K562 (cell line): ENCODE measurements around the gene CEBPB. TPM values are rescaled to one million over a fixed set of nuclear protein-coding genes. Genes with fewer than 3 reads are reported as not detected.

Source experiments
- CBFA2T2 ChIP-seq: fragments of 450-650 bp; conservative IDR thresholded peaks from 2 replicates; pipeline ENCODE4 v1.6.1; 2017; ENCODE audit warnings: mild to moderate bottlenecking
- CBFA2T3 ChIP-seq: fragments of 450-650 bp; IDR thresholded peaks from 2 replicates; pipeline ENCODE4 v1.6.1; 2017
- CCAR2 ChIP-seq: fragments of 200-400 bp; formaldehyde crosslinking; IDR thresholded peaks from 2 replicates; pipeline ENCODE4 v1.6.1; 2017; ENCODE audit warnings: mild to moderate bottlenecking, low read depth, low read length
- CREB5 ChIP-seq: fragments of 250-450 bp; sonication (Bioruptor Pico); IDR thresholded peaks from 2 replicates; pipeline ENCODE4 v1.5.0; 2020; ENCODE audit warnings: mild to moderate bottlenecking
- ELK1 ChIP-seq: sonication (generic); formaldehyde crosslinking; IDR thresholded peaks from 2 replicates; pipeline ENCODE4 v1.8.1; 2022; ENCODE audit warnings: missing genetic modification reagents
- KDM1A ChIP-seq, 2 experiments: fragments of 450-650 bp; IDR thresholded peaks; 2 replicates each; pipeline ENCODE4 v1.6.1; 2016; ENCODE audit warnings: mild to moderate bottlenecking in 2 of 2
- MAFK ChIP-seq: IDR thresholded peaks from 2 replicates; pipeline ENCODE4 v1.6.1; 2011; ENCODE audit warnings: low read length, improper control_type of control experiment
- MYBL2 ChIP-seq, 2 experiments: fragments of 450-650 bp in 1 of 2; sonication (generic) in 1 of 2; formaldehyde crosslinking in 1 of 2; IDR thresholded peaks; 2 replicates each; pipeline versions ENCODE4 v1.6.1 to v1.8.1; 2017 to 2022; ENCODE audit warnings: borderline replicate concordance in 1 of 2, inconsistent platforms in 1 of 2, low read depth in 1 of 2, mild to moderate bottlenecking in 1 of 2, missing genetic modification reagents in 1 of 2, moderate library complexity in 1 of 2
- NBN ChIP-seq: fragments of 450-650 bp; IDR thresholded peaks from 2 replicates; pipeline ENCODE4 v1.6.1; 2016; ENCODE audit warnings: low read depth, mild to moderate bottlenecking
- NCOR1 ChIP-seq: fragments of 450-650 bp; IDR thresholded peaks from 2 replicates; pipeline ENCODE4 v1.6.1; 2016; ENCODE audit warnings: mild to moderate bottlenecking, moderate library complexity
- NUFIP1 ChIP-seq: fragments of 450-650 bp; IDR thresholded peaks from 2 replicates; pipeline ENCODE4 v1.6.1; 2018; ENCODE audit not compliant: partially characterized antibody
- RFX1 ChIP-seq: fragments of 450-650 bp; IDR thresholded peaks from 2 replicates; pipeline ENCODE4 v1.6.1; 2016; ENCODE audit warnings: mild to moderate bottlenecking, moderate library complexity
- SMAD1 ChIP-seq: fragments of 150-350 bp; IDR thresholded peaks from 2 replicates; pipeline ENCODE4 v1.6.1; 2014; ENCODE audit warnings: low read length, low read depth; ENCODE audit not compliant: partially characterized antibody
- TAL1 ChIP-seq: fragments of 450-650 bp; IDR thresholded peaks from 2 replicates; pipeline ENCODE4 v1.6.1; 2016; ENCODE audit warnings: mild to moderate bottlenecking
- TFAM ChIP-seq: fragments of 250-450 bp; sonication (Bioruptor Pico); conservative IDR thresholded peaks from 2 replicates; pipeline ENCODE4 v1.5.0; 2021; ENCODE audit warnings: mild to moderate bottlenecking, moderate library complexity
- YBX1 ChIP-seq: fragments of 450-650 bp; IDR thresholded peaks from 2 replicates; pipeline ENCODE4 v1.7.1; 2016; ENCODE audit warnings: mild to moderate bottlenecking
- ZNF121 ChIP-seq: sonication (generic); formaldehyde crosslinking; conservative IDR thresholded peaks from 2 replicates; pipeline ENCODE4 v1.8.0; 2022; ENCODE audit warnings: missing genetic modification reagents
- ZNF436 ChIP-seq: fragments of 250-450, 450-650 bp; sonication (Bioruptor Pico); formaldehyde crosslinking; IDR thresholded peaks from 2 replicates; pipeline ENCODE4 v1.7.0; 2020; ENCODE audit warnings: mild to moderate bottlenecking
- ZNF592 ChIP-seq: fragments of 450-650 bp; IDR thresholded peaks from 2 replicates; pipeline ENCODE4 v1.6.1; 2017; ENCODE audit warnings: antibody characterized with exemption, mild to moderate bottlenecking
- ZNF77 ChIP-seq: fragments of 250-450 bp; sonication (Bioruptor Pico); IDR thresholded peaks from 2 replicates; pipeline ENCODE4 v1.5.0; 2020
- ZNF778 ChIP-seq: fragments of 450-650 bp; formaldehyde crosslinking; IDR thresholded peaks from 2 replicates; pipeline ENCODE4 v1.4.0; 2020; ENCODE audit warnings: mild to moderate bottlenecking, moderate library complexity
- ZNF830 ChIP-seq: fragments of 250-450 bp; sonication (Bioruptor Pico); IDR thresholded peaks from 2 replicates; pipeline ENCODE4 v1.5.0; 2021; ENCODE audit warnings: mild to moderate bottlenecking
- polyA plus RNA-seq, 8 experiments: library from polyadenylated mRNA; depleted of rRNA in 4 of 8; stranded (reverse) in 5 of 8; unstranded in 3 of 8; fragments of >200 nt; fragmentation: Nextera tagmentation in 2 of 8; fragmentation: Illumina TruSeq in 1 of 8; extraction: Ambion mirVana in 2 of 8; extraction: Trizol in 1 of 8; gene quantifications; 2 replicates each; pipeline versions ENCODE4 v1.2.1 to v1.2.3, GENCODE V29; 2011 to 2014; ENCODE audit warnings: inconsistent platforms in 1 of 8, missing spikeins in 1 of 8
- total RNA-seq, 7 experiments: library from RNA; depleted of rRNA in 6 of 7; stranded (reverse); fragments of >200 nt in 6 of 7; fragmentation: Illumina TruSeq in 2 of 7; extraction: Trizol in 2 of 7; gene quantifications; 2 replicates each; pipeline versions ENCODE4 v1.2.1 to v1.2.3, GENCODE V29; 2011 to 2021; ENCODE audit warnings: low replicate concordance in 1 of 7

The CEBPB gene
- total and polyA plus RNA-seq, 9 of the 15 experiments (the other 6 are each of a cell fraction or from before 2014, with no cell fraction given) = 1.2 to 72.6 (median 7.8) TPM

GRCh38 chr20:50151034-50151743, 39.4 kb upstream of the CEBPB start (continued):
- TF ChIP-seq ZNF592 = no peak
- no peak for TF ChIP-seq YBX1
- TF ChIP-seq NCOR1 = peak; percentile 78
- no peak for TF ChIP-seq CCAR2
- no peak for TF ChIP-seq TFAM (CRISPR knock-in tag)
- TF ChIP-seq CREB5 (CRISPR knock-in tag) = no peak
- no peak for TF ChIP-seq MAFK
- peak; percentile 64 for TF ChIP-seq CBFA2T2
- TF ChIP-seq ZNF436 (CRISPR knock-in tag) = no peak
- no peak for TF ChIP-seq NBN
- no peak for TF ChIP-seq ZNF77
- TF ChIP-seq ZNF778 (CRISPR knock-in tag) = no peak
- TF ChIP-seq TAL1 = peak; percentile 50; the same call in 1 of the 2 replicates
- TF ChIP-seq ELK1 (CRISPR knock-in tag) = no peak
- TF ChIP-seq KDM1A (IDR thresholded peaks at IDR 0.05) = peak; percentile 96 to 97
- TF ChIP-seq MYBL2 (IDR thresholded peaks at IDR 0.05; ENCODE audit: low read depth) = no peak
- TF ChIP-seq MYBL2 (CRISPR knock-in tag; IDR thresholded peaks at IDR 0.05; ENCODE audit: borderline replicate concordance) = no peak
- TF ChIP-seq SMAD1 = no peak
- TF ChIP-seq RFX1 = no peak
- TF ChIP-seq ZNF121 = no peak
- TF ChIP-seq CBFA2T3 = peak; percentile 86
- TF ChIP-seq NUFIP1 = no peak
- no peak for TF ChIP-seq ZNF830 (CRISPR knock-in tag)
